IMR-90 (cell line): ENCODE results near the gene HAGHL.

Experiments
- BHLHE40 ChIP-seq: fragments of 150-350 bp; IDR thresholded peaks from 2 replicates; pipeline ENCODE4 v1.6.1; 2016; ENCODE audit warnings: mild to moderate bottlenecking, low read depth, low read length
- CEBPB ChIP-seq: IDR thresholded peaks from 2 replicates; pipeline ENCODE4 v1.6.1; 2012; ENCODE audit warnings: low read depth, low read length, improper control_type of control experiment
- CHD1 ChIP-seq: IDR thresholded peaks from 2 replicates; pipeline ENCODE4 v1.6.1; 2012; ENCODE audit warnings: low read depth, low read length, improper control_type of control experiment
- FOS ChIP-seq: fragments of 150-350 bp; IDR thresholded peaks from 2 replicates; pipeline ENCODE4 v1.6.1; 2016; ENCODE audit warnings: low read depth, low read length
- MAFK ChIP-seq: IDR thresholded peaks from 2 replicates; pipeline ENCODE4 v1.6.1; 2012; ENCODE audit warnings: low read depth, low read length, improper control_type of control experiment
- MAZ ChIP-seq: IDR thresholded peaks from 2 replicates; pipeline ENCODE4 v1.6.1; 2012; ENCODE audit warnings: low read depth, mild to moderate bottlenecking, low read length, improper control_type of control experiment, moderate library complexity, borderline replicate concordance
- MXI1 ChIP-seq: IDR thresholded peaks from 2 replicates; pipeline ENCODE4 v1.6.1; 2012; ENCODE audit warnings: low read depth, mild to moderate bottlenecking, low read length, moderate library complexity, borderline replicate concordance
- POLR2A ChIP-seq: IDR thresholded peaks from 2 replicates; pipeline ENCODE4 v1.6.1; 2012; ENCODE audit warnings: mild to moderate bottlenecking, low read depth, low read length
- RAD21 ChIP-seq: IDR thresholded peaks from 2 replicates; pipeline ENCODE4 v1.6.1; 2012; ENCODE audit warnings: low read length, improper control_type of control experiment
- RCOR1 ChIP-seq: IDR thresholded peaks from 2 replicates; pipeline ENCODE4 v1.6.1; 2012; ENCODE audit warnings: mild to moderate bottlenecking, low read length, improper control_type of control experiment; ENCODE audit not compliant: insufficient replicate concordance
- RFX5 ChIP-seq: IDR thresholded peaks from 2 replicates; pipeline ENCODE4 v1.8.0; 2012; ENCODE audit warnings: low read depth, mild to moderate bottlenecking, low read length, moderate library complexity
- SMC3 ChIP-seq: fragments of 150-350 bp; IDR thresholded peaks from 2 replicates; pipeline ENCODE4 v1.6.1; 2016; ENCODE audit warnings: low read depth, mild to moderate bottlenecking, antibody characterized with exemption, low read length, moderate library complexity
- TF ChIP-seq, protein P1 (sequence below): conservative IDR thresholded peaks from 2 replicates; pipeline ENCODE4 v1.5.1; 2012; ENCODE audit warnings: mild to moderate bottlenecking, low read depth, low read length, improper control_type of control experiment
- TF ChIP-seq, protein P2 (sequence below): fragments of 150-350 bp; IDR thresholded peaks from 2 replicates; pipeline ENCODE4 v1.6.1; 2017; ENCODE audit warnings: mild to moderate bottlenecking, antibody characterized with exemption, low read length, low read depth

DNA sequence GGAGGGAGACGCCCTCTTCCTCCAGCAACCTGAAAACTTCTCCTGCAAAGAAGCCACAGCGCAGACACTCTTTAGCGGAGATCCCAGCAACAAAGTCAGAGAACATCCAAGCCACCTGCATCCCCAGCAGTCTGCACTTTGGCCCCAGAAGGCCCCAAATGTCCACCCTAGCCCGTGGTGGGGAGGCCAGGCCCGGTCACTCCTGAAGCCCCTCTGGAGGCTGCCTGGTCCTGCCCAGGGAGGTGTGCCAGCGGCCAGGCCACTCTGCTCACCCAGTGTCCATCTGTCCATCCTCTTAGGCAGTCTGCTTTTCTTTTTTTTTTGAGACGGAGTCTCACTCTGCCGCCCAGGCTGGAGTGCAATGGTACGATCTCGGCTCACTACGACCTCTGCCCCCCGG is 5.4 kb downstream of the HAGHL start:
- TF ChIP-seq CHD1: no peak
- TF ChIP-seq, protein P1, sequence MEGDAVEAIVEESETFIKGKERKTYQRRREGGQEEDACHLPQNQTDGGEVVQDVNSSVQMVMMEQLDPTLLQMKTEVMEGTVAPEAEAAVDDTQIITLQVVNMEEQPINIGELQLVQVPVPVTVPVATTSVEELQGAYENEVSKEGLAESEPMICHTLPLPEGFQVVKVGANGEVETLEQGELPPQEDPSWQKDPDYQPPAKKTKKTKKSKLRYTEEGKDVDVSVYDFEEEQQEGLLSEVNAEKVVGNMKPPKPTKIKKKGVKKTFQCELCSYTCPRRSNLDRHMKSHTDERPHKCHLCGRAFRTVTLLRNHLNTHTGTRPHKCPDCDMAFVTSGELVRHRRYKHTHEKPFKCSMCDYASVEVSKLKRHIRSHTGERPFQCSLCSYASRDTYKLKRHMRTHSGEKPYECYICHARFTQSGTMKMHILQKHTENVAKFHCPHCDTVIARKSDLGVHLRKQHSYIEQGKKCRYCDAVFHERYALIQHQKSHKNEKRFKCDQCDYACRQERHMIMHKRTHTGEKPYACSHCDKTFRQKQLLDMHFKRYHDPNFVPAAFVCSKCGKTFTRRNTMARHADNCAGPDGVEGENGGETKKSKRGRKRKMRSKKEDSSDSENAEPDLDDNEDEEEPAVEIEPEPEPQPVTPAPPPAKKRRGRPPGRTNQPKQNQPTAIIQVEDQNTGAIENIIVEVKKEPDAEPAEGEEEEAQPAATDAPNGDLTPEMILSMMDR: no peak
- TF ChIP-seq POLR2A: no peak
- TF ChIP-seq SMC3: no peak
- no peak for TF ChIP-seq MAFK
- TF ChIP-seq MAZ: no peak
- TF ChIP-seq RCOR1: no peak
- TF ChIP-seq, protein P2, sequence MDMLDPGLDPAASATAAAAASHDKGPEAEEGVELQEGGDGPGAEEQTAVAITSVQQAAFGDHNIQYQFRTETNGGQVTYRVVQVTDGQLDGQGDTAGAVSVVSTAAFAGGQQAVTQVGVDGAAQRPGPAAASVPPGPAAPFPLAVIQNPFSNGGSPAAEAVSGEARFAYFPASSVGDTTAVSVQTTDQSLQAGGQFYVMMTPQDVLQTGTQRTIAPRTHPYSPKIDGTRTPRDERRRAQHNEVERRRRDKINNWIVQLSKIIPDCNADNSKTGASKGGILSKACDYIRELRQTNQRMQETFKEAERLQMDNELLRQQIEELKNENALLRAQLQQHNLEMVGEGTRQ: no peak
- no peak for TF ChIP-seq CEBPB
- no peak for TF ChIP-seq BHLHE40
- TF ChIP-seq FOS: no peak
- no peak for TF ChIP-seq RAD21
- TF ChIP-seq MXI1: no peak
- TF ChIP-seq RFX5: no peak
